Measurements from ENCODE around the gene STK4.

DNA sequence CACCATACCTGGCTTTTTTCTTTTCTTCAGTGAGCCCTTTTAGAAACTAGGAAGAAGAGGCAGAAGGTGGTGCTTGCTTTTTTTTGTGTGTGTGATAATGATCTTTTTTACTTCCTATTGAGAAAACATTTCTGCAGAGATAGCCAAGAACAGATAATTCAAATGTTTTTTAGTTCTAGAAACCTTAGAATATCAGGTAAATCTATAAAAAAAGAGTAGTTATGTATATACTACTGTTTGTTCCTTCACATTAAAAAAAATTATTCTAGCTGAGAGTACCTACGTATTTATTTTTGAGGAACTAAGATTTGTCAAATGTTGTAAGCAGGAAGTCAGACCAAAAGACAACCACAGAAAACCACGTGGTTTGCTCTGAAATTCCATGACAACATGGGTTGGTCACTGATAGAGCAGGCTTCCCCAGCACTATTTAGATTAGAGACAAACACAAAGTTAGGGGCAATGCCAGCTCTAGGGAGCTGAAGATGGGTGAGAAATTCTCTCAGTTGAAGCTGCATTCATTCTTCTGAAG, 12.8 kb downstream of the STK4 start:
- TF ChIP-seq, protein P1, sequence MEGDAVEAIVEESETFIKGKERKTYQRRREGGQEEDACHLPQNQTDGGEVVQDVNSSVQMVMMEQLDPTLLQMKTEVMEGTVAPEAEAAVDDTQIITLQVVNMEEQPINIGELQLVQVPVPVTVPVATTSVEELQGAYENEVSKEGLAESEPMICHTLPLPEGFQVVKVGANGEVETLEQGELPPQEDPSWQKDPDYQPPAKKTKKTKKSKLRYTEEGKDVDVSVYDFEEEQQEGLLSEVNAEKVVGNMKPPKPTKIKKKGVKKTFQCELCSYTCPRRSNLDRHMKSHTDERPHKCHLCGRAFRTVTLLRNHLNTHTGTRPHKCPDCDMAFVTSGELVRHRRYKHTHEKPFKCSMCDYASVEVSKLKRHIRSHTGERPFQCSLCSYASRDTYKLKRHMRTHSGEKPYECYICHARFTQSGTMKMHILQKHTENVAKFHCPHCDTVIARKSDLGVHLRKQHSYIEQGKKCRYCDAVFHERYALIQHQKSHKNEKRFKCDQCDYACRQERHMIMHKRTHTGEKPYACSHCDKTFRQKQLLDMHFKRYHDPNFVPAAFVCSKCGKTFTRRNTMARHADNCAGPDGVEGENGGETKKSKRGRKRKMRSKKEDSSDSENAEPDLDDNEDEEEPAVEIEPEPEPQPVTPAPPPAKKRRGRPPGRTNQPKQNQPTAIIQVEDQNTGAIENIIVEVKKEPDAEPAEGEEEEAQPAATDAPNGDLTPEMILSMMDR (IDR thresholded peaks at IDR 0.05), result no peak
- TF ChIP-seq POLR2A (IDR thresholded peaks at IDR 0.05) (no peak), EP300 (IDR thresholded peaks at IDR 0.05) (no peak)

All from ovary (tissue), 3 donors.